Suprapubic skin (tissue), 4 donors: Measurements from ENCODE around the gene NRP1.

Experiments
- CTCF ChIP-seq, 2 donors: fragments of 200-600 bp in 1 of 2; fragments of 450-650 bp in 1 of 2; sonication (generic) in 1 of 2; IDR thresholded peaks; one replicate each; pipeline ENCODE4 v1.5.1; 2016 to 2019; ENCODE audit warnings: antibody characterized with exemption in 2 of 2, mild to moderate bottlenecking in 1 of 2, moderate library complexity in 1 of 2
- EP300 ChIP-seq: sonication (generic); formaldehyde crosslinking; IDR thresholded peaks from one replicate; pipeline ENCODE4 v1.6.1; 2017; ENCODE audit warnings: antibody characterized with exemption
- POLR2A ChIP-seq, 2 donors: fragments of 450-650 bp; IDR thresholded peaks; one replicate each; pipeline ENCODE4 v1.6.1; 2017; ENCODE audit warnings: antibody characterized with exemption in 2 of 2, mild to moderate bottlenecking in 2 of 2, moderate library complexity in 2 of 2
- POLR2AphosphoS5 ChIP-seq, 3 donors: sonication (generic); formaldehyde crosslinking; IDR thresholded peaks; one replicate each; pipeline ENCODE4 v1.6.1; 2017; ENCODE audit warnings: antibody characterized with exemption in 3 of 3

- no peak for TF ChIP-seq POLR2AphosphoS5 (IDR thresholded peaks at IDR 0.05)
- no peak for TF ChIP-seq CTCF (IDR thresholded peaks at IDR 0.05)
- TF ChIP-seq POLR2A (IDR thresholded peaks at IDR 0.05), result no peak
- TF ChIP-seq EP300, result no peak
These were observed 99.1 kb downstream of the NRP1 start for GRCh38 chr10:33235251-33235884.
